ENCODE measurements around the gene SIGLEC7.

The SIGLEC7 gene

GRCh38 chr19:51119611-51120010, 22.5 kb upstream of the SIGLEC7 start:
- no peak for DNase-seq

GRCh38 chr19:51120160-51120559, 21.9 kb upstream of the SIGLEC7 start:
- DNase-seq = no peak

GRCh38 chr19:51121257-51121656, 20.8 kb upstream of the SIGLEC7 start:
- no peak for DNase-seq

- no peak for DNase-seq
These were observed 19.8 kb upstream of the SIGLEC7 start for GRCh38 chr19:51122112-51122981.

GRCh38 chr19:51123381-51123800, 18.7 kb upstream of the SIGLEC7 start:
- DNase-seq = no peak

- no peak for DNase-seq
These were observed 18.3 kb upstream of the SIGLEC7 start for GRCh38 chr19:51123802-51124201.

- DNase-seq = no peak
These were observed 17.9 kb upstream of the SIGLEC7 start for GRCh38 chr19:51124216-51124615.

GRCh38 chr19:51124729-51125128, 17.4 kb upstream of the SIGLEC7 start, which contains the start of gene SIGLEC9:
Gene SIGLEC9 (plus strand): TSS chr19:51124906. CDS start chr19:51124975, 69 bp downstream.
- no peak for DNase-seq

- DNase-seq = no peak
These were observed 16.6 kb upstream of the SIGLEC7 start for GRCh38 chr19:51125421-51126075.

- no peak for DNase-seq
These were observed 15.1 kb upstream of the SIGLEC7 start for GRCh38 chr19:51127032-51127431.

GRCh38 chr19:51127755-51128154, 14.3 kb upstream of the SIGLEC7 start:
- DNase-seq = no peak

GRCh38 chr19:51128227-51128626, 13.9 kb upstream of the SIGLEC7 start:
- no peak for DNase-seq

GRCh38 chr19:51129716-51130115, 12.4 kb upstream of the SIGLEC7 start:
- no peak for DNase-seq

- DNase-seq = no peak
These were observed 10.1 kb upstream of the SIGLEC7 start for GRCh38 chr19:51131780-51132680.

GRCh38 chr19:51135004-51135403, 7.1 kb upstream of the SIGLEC7 start:
- DNase-seq = no peak

- no peak for DNase-seq
These were observed 5.9 kb upstream of the SIGLEC7 start for GRCh38 chr19:51135986-51136762.

- no peak for DNase-seq
These were observed 5.1 kb upstream of the SIGLEC7 start for GRCh38 chr19:51136851-51137551.

- DNase-seq = no peak
These were observed 4.2 kb upstream of the SIGLEC7 start for GRCh38 chr19:51137792-51138425.

GRCh38 chr19:51138549-51138979, 3.5 kb upstream of the SIGLEC7 start:
- DNase-seq = no peak

- DNase-seq = no peak
These were observed 2.6 kb upstream of the SIGLEC7 start for GRCh38 chr19:51139299-51140014.

Measured in stimulated activated naive CD4-positive, alpha-beta T cell treated with Interleukin-2 at 50 U/mL for 16 hours (primary cell).